SH-SY5Y (cell line): ENCODE measurements around the gene KANSL1L.

Experiments
- GATA2 ChIP-seq: IDR thresholded peaks from 2 replicates; pipeline ENCODE4 v1.6.1; 2011; ENCODE audit warnings: mild to moderate bottlenecking, low read depth, low read length
- GATA3 ChIP-seq: IDR thresholded peaks from 2 replicates; pipeline ENCODE4 v1.6.1; 2011; ENCODE audit warnings: low read depth, mild to moderate bottlenecking, low read length, moderate library complexity

GRCh38 chr2:210072922-210073509 is 98.2 kb downstream of the KANSL1L start:
- TF ChIP-seq GATA2 (no peak), GATA3 (no peak)
